Measurements from ENCODE around the gene PROX1.

The PROX1 gene

GRCh38 chr1:214026985-214027384 is 39.2 kb downstream of the PROX1 start:
- DNase-seq, result no peak

GRCh38 chr1:214027498-214027897 is 39.7 kb downstream of the PROX1 start:
- no peak for DNase-seq

DNA sequence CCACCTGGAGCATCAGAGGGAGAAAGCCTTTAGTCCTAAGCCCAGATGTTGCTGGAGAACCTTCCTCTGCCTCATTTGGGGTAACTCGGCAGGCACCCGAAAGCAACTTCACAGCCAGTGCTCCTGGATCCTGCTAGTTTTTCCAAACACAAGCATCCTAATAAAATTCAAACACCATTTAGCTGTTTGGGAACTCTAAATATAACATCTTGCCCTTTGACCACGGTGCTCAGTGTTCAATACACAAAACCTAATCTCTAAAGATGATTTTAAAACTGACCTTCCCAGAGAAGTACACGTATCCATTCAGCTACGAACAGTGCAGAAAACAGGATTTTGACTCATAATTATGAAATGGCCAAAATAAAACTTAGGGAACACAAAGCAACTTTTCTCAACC is 40.3 kb downstream of the PROX1 start:
- DNase-seq, result no peak

GRCh38 chr1:214028649-214029406 is 41.1 kb downstream of the PROX1 start:
- no peak for DNase-seq

GRCh38 chr1:214029796-214030195 is 42.0 kb downstream of the PROX1 start:
- no peak for DNase-seq

- no peak for DNase-seq
Measured at GRCh38 chr1:214031267-214031650, 43.5 kb downstream of the PROX1 start.

DNA sequence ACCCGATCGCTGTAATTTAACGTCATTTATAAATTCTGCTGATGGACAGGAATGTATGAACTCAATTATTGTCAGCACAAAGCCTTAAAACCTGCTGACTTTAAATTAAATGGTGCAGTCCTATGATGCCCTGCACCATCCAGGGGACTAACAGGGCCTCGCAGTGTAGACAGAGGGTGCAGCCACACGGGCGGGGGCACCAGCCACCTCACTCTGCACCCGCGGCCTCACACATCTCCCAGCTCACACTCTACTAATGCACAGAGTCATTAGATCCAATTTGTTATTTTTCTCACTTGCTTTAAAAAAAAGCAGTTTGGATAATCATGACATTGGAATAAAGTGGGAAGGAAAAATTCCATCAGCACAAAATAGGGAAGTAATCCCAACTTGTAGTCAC is 49.7 kb downstream of the PROX1 start:
- no peak for DNase-seq

DNA sequence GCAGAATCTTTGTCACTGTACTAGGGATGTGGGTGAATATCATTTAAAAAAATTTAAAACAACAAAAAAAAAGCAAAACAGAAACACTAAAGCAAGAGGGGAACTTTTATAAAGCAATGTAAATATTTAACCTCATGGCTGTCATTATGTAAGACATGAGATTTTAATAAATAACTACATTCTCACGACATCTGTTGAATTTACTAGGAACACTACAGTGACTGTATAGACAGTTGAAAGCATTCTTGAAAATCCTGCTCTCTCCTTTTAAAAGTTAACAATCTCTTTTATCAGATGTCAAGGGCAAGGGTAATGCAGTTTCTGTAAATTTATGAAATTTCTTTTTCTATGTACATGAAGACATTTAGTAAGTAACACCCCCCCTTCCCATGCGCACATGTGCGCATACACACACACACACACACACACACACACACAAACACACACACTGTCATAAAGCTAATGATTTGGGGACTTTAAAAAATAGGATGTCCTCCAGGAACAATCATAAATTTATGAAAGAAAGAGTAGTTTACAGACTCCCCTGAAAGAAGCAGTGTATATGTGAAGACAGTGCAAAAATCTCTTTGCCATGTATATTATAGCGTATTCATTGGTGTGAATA is 51.7 kb downstream of the PROX1 start:
- no peak for DNase-seq

- no peak for DNase-seq
Measured at GRCh38 chr1:214043167-214043566, 55.4 kb downstream of the PROX1 start.

- DNase-seq, result no peak
Measured at GRCh38 chr1:214044438-214045214, 56.9 kb downstream of the PROX1 start.

DNA sequence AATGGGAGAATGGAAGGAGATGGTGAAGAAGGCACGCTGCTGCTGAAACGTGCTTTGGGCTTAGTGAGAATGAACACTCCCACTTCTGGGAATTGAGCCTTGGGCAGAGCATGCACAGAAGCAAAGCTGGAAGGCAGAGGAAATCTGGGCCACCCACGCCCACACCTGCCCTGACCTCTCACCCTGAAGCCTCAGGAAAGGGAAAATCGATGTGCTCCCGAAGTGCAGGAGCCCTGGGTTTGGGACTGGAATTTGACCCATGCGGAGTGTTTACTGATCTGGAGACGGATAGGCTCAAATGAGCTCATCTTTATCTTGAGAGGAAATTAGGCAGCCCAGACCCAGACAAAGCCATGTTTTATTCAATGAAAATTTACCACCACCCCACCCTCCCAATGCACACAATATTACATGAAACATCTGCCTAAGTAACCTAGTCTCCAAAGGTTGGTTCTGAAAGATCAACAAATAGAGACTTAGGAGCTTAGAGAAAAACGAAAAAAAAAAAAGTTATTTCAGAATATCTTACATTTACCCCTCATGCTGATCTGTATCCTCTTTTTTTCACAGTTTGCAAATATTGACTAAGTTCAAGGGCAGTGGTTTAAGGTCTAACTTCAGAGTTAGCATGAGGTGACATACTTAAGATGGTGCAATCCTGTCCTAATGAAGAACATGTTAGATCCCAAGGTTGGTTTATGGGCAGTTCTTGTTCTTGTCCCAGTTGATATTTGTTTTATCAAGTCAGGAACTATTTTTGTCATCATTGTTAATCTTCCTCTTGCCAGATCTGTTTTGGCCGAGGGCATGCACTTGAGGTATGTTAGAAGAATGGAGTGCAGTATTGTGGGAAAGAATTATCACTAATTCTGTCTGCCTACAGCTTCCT is 63.0 kb downstream of the PROX1 start:
- no peak for DNase-seq

GRCh38 chr1:214051786-214052185 is 64.0 kb downstream of the PROX1 start:
- no peak for DNase-seq

DNA sequence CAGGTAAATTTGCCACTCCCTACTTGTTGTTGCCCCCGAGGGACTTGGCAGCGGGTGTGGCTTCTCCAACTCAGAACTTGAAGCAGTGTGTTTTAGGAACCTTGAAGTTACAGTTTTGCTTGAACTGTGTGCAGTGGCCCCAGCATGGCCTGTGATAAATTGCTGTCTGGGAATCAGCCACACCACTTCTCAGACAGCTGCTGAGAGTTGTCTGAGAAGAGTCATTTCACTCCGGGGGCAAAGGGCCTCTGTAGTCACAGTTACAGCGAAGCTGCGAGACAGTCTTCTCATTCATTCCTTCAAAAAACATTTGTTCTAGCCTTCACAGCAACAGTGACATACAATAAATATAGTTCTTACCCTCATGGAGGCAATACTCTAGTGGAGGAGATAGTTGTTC is 70.3 kb downstream of the PROX1 start:
- no peak for DNase-seq

GRCh38 chr1:214066190-214066589 is 78.4 kb downstream of the PROX1 start:
- no peak for DNase-seq

- DNase-seq, result no peak
Measured at GRCh38 chr1:214066936-214067335, 79.2 kb downstream of the PROX1 start.

GRCh38 chr1:214067397-214067796 is 79.6 kb downstream of the PROX1 start:
- DNase-seq, result no peak

GRCh38 chr1:214067853-214068703 is 80.3 kb downstream of the PROX1 start:
- DNase-seq, result no peak

DNA sequence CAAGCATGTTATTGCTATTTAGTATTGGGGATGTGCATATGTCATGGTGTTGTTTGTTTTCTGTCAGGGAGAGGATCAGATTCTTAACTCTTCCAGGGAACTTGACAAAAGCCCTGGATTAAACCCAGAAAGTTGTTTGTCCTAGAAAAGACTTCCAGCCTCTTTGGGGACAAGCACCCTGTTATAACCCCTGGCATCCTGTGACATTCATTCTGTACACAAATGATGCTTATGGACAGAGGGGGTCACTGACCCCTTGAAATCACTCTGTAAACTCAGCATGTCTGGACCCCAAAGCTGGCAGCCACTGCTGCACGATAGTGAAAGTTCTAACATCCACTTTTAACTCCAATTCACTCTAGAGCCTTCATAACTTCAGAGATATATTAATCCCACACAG is 81.2 kb downstream of the PROX1 start:
- no peak for DNase-seq

GRCh38 chr1:214071469-214071868 is 83.7 kb downstream of the PROX1 start:
- no peak for DNase-seq

DNA sequence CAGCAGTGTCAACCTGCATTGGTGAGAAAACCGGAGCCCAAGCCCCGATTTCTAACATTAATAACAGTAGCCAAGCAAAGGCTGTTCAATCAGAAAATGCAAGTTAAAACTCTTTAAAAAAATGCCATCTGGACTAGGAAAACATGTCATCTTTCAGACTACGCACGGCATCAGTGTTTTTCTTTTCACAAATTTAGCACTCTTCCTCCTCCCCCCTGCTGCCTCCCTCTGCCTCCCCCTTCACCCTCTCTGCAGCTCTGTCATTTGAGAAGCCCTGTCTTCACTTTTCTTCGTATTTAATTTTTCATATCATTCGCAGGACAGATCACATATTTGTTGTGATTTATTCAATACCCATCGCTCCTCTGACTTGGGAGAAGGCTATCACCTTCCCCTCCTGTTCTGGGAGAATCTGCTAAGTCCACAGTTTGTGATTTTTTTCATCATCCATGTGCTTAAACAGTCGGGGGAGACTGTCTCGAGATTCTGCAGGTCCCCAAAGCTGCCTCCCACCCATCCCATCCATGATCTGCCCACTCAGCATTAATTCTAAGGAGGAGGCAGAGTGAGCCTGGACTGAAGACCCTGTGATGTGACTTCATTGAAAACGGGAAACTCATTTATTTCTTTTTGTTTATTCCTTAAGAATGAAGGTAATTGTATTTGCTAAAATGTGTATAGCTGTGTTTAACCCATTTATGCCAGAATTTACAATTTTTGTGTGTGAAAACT is 84.8 kb downstream of the PROX1 start:
- DNase-seq, result no peak

- DNase-seq, result no peak
Measured at GRCh38 chr1:214074477-214074876, 86.7 kb downstream of the PROX1 start.

Data from NCI-H1048 (cell line).